ENCODE data around the gene SDSL. TPM values are rescaled to one million over a fixed set of nuclear protein-coding genes. Genes with fewer than 3 reads are reported as not detected.

Gene SDSL
- total RNA-seq, 2 experiments from 2014 or later: not detected

GRCh38 chr12:113403435-113404415, 18.5 kb upstream of the SDSL start, which contains the start of gene SDS:
Gene SDS, minus strand, starts transcription at chr12:113403887. Its CDS starts 4,179 bp downstream, at chr12:113399708.
- H3K4me3 ChIP-seq (ENCODE audit: low read depth, low read length, poor library complexity, severe bottlenecking): no peak within 1 kb of the TSS
- no peaks in the 10 kb centered on the region for H3K9me2 ChIP-seq (ENCODE audit: insufficient read depth, low read length)
- POLR2A ChIA-PET: no interaction called here
- no peak within 1 kb of the TSS for H3K27ac ChIP-seq (ENCODE audit: low read depth, low read length, poor library complexity, severe bottlenecking)
- CTCF ChIA-PET (ENCODE audit: unreplicated experiment): no interaction called here
- no peaks in the 10 kb centered on the region for H3K79me2 ChIP-seq (ENCODE audit: insufficient read depth, low read depth, low read length)
- TF ChIP-seq EZH2phosphoT487 (IDR thresholded peaks at IDR 0.05; ENCODE audit: borderline replicate concordance, low read depth, low read length): no peak
- TF ChIP-seq CTCF (conservative IDR thresholded peaks at IDR 0.05; ENCODE audit: low read length): no peak
- no peak for DNase-seq (ENCODE audit: low spot score)
- H3K4me1 ChIP-seq (ENCODE audit: insufficient read depth, low read length, poor library complexity, severe bottlenecking): no peaks in the 10 kb centered on the region
- H4K20me1 ChIP-seq (ENCODE audit: insufficient read depth, low read length): no peaks in the 10 kb centered on the region
- H3K4me2 ChIP-seq (ENCODE audit: low read length): no peak within 1 kb of the TSS
- H3K36me3 ChIP-seq (ENCODE audit: insufficient read depth, low read length): no peaks in the 10 kb centered on the region
- intact Hi-C loops (cut with micrococcal nuclease; ENCODE audit: unreplicated experiment): no loop called here
- no TSS peak for BruUV-seq (replicated peaks)
- H3K9me3 ChIP-seq (ENCODE audit: low read length): no peaks in the 10 kb centered on the region
- no peak within 1 kb of the TSS for H2AFZ ChIP-seq (ENCODE audit: low read length)

GRCh38 chr12:113405694-113406093, 16.5 kb upstream of the SDSL start:
- Histone ChIP-seq H3K4me3 (ENCODE audit: low read depth, low read length, poor library complexity, severe bottlenecking) (no peak overlapping the region), H3K9me2 (ENCODE audit: insufficient read depth, low read length) (no peaks in the 10 kb centered on the region), H3K4me2 (ENCODE audit: low read length) (no peak overlapping the region), H3K79me2 (ENCODE audit: insufficient read depth, low read depth, low read length) (no peaks in the 10 kb centered on the region), H4K20me1 (ENCODE audit: insufficient read depth, low read length) (no peaks in the 10 kb centered on the region), H2AFZ (ENCODE audit: low read length) (no peak overlapping the region), H3K9me3 (ENCODE audit: low read length) (no peaks in the 10 kb centered on the region), H3K4me1 (ENCODE audit: insufficient read depth, low read length, poor library complexity, severe bottlenecking) (no peaks in the 10 kb centered on the region), H3K36me3 (ENCODE audit: insufficient read depth, low read length) (no peaks in the 10 kb centered on the region), H3K27ac (ENCODE audit: low read depth, low read length, poor library complexity, severe bottlenecking) (no peak overlapping the region)
- CTCF ChIA-PET (ENCODE audit: unreplicated experiment): no interaction called here
- intact Hi-C loops (cut with micrococcal nuclease; ENCODE audit: unreplicated experiment): no loop called here
- POLR2A ChIA-PET: interaction anchor here (0.5 to 1.3 kb wide), 2 partner anchors 8 to 182 kb away, joined by 3 to 4 read pairs; no protein-coding TSS in a partner anchor
- no TSS peak for BruUV-seq (replicated peaks)
- no peak for TF ChIP-seq CTCF (conservative IDR thresholded peaks at IDR 0.05; ENCODE audit: low read length)
- TF ChIP-seq EZH2phosphoT487 (IDR thresholded peaks at IDR 0.05; ENCODE audit: borderline replicate concordance, low read depth, low read length): no peak
- DNase-seq (ENCODE audit: low spot score): no peak
